Measurements from ENCODE around the gene CRABP1.

DNA sequence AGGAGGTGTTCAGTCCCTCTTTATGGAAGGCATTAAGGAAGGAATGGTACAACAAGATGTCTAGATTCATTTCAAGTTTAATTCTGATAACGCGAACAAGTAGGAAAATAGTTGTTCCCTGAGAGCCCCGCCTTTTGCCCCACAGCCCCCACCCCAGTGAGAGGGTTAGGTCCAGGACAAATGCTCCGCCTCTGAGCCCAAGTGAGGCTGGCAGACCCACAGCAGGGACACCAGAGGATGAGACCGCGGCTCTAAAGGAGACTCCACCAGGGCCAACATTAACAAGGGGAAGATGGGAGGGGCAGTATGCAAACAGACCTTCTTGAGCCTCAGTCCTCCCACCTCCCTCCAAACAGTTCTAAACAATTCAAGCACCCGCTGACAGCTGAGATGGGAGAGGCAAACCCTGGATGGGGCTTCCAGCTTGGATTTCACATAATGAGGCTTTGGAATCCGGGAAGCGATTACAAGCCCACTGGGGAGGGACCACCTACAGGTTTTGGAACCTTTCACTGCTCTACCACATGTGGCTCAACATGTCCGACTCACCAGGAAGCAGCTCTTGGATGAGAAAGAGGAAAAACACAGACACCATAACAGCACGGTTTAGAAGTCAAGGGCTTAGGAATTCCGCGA is 54.9 kb downstream of the CRABP1 start:
- TF ChIP-seq POLR2AphosphoS5 (IDR thresholded peaks at IDR 0.05; ENCODE audit: low read depth, low read length) (no peak), POLR2A (IDR thresholded peaks at IDR 0.05; ENCODE audit: low read depth, low read length) (no peak), TAF1 (IDR thresholded peaks at IDR 0.05; ENCODE audit: low read depth, low read length) (no peak), POU2F2 (IDR thresholded peaks at IDR 0.05; ENCODE audit: low read depth, low read length) (no peak), SPI1 (IDR thresholded peaks at IDR 0.05; ENCODE audit: low read depth, low read length) (no peak), PAX5 (IDR thresholded peaks at IDR 0.05; ENCODE audit: insufficient read depth, low read length, severe bottlenecking) (no peak)

Data from GM12891 (cell line).